Measurements from ENCODE around the gene FAM72D. TPM values are rescaled to one million over a fixed set of nuclear protein-coding genes. Genes with fewer than 3 reads are reported as not detected.
"Not testable (repeated sequence)": the region's sequence is repeated elsewhere in the genome, so short reads cannot be mapped to it uniquely, and the experiment has no call there.

The FAM72D gene
- total and polyA plus RNA-seq, 3 experiments from 2014 or later, result 9.4 to 9.6 TPM; not detected in 1

DNA sequence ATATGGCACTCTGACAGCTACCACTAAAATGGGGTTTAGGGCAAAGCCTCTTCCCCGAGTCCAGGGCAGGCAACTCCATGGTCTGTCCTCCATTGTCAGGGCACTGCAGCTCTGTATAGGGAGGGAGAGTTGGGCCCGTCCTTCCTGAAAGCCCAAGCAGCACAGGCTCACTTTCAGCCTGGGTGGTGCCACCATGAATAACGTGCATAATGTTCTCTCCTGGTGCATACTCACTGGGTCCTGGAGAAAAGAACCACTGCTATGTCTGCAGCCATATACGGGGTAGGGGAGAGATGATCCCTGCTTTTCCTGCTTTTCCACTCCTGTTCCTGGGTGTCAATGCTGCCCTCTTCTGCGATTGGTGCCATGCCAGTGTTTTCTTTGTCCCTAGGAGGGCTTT lies 60.1 kb downstream of the FAM72D start:
- POLR2A ChIA-PET; H3K27me3 ChIP-seq (ENCODE audit: insufficient read depth, low read length, poor library complexity, severe bottlenecking); H3K4me3 ChIP-seq (ENCODE audit: low read length); CTCF ChIA-PET; H3K4me3 Mint-ChIP-seq; H3K4me1 Mint-ChIP-seq; H3K9me3 ChIP-seq (ENCODE audit: low read length); H3K27ac Mint-ChIP-seq; DNase-seq; H3K36me3 Mint-ChIP-seq; H3K4me1 ChIP-seq (ENCODE audit: insufficient read depth, low read length); H3K36me3 ChIP-seq (ENCODE audit: insufficient read depth, low read length); H3K27ac ChIP-seq (ENCODE audit: low read depth, low read length); H3K27me3 Mint-ChIP-seq; H3K9me3 Mint-ChIP-seq: not testable (repeated sequence)

- H3K9me3 Mint-ChIP-seq; H3K4me1 Mint-ChIP-seq; POLR2A ChIA-PET; H3K36me3 ChIP-seq (ENCODE audit: insufficient read depth, low read length); CTCF ChIA-PET; H3K9me3 ChIP-seq (ENCODE audit: low read length); H3K36me3 Mint-ChIP-seq; H3K4me1 ChIP-seq (ENCODE audit: insufficient read depth, low read length); H3K27me3 Mint-ChIP-seq; H3K27me3 ChIP-seq (ENCODE audit: insufficient read depth, low read length, poor library complexity, severe bottlenecking); H3K4me3 ChIP-seq (ENCODE audit: low read length); H3K27ac ChIP-seq (ENCODE audit: low read depth, low read length): not testable (repeated sequence)
- DNase-seq, result peak in 1 of 5 donors; percentile 31
- Mint-ChIP-seq H3K27ac (peak overlapping the region in 1 of 8 donors; percentile 62), H3K4me3 (peak overlapping the region in 3 of 7 donors; percentile 42 to 57 (median 49))
Measured at GRCh38 chr1:145156891-145157610, 61.3 kb downstream of the FAM72D start.

- H3K9me3 Mint-ChIP-seq; CTCF ChIA-PET; H3K27ac ChIP-seq (ENCODE audit: low read depth, low read length); POLR2A ChIA-PET; H3K4me1 ChIP-seq (ENCODE audit: insufficient read depth, low read length); H3K4me1 Mint-ChIP-seq; H3K4me3 Mint-ChIP-seq; H3K27ac Mint-ChIP-seq; H3K36me3 ChIP-seq (ENCODE audit: insufficient read depth, low read length); H3K27me3 Mint-ChIP-seq; DNase-seq; H3K27me3 ChIP-seq (ENCODE audit: insufficient read depth, low read length, poor library complexity, severe bottlenecking); H3K36me3 Mint-ChIP-seq; H3K4me3 ChIP-seq (ENCODE audit: low read length); H3K9me3 ChIP-seq (ENCODE audit: low read length): not testable (repeated sequence)
Measured at GRCh38 chr1:145157715-145158114, 61.9 kb downstream of the FAM72D start.

GRCh38 chr1:145161046-145161752 lies 65.4 kb downstream of the FAM72D start:
- H3K27me3 Mint-ChIP-seq; H3K27me3 ChIP-seq (ENCODE audit: insufficient read depth, low read length, poor library complexity, severe bottlenecking); H3K4me3 Mint-ChIP-seq; H3K27ac ChIP-seq (ENCODE audit: low read depth, low read length); H3K4me1 Mint-ChIP-seq; H3K9me3 Mint-ChIP-seq; POLR2A ChIA-PET; H3K9me3 ChIP-seq (ENCODE audit: low read length); H3K36me3 Mint-ChIP-seq; H3K4me1 ChIP-seq (ENCODE audit: insufficient read depth, low read length); H3K27ac Mint-ChIP-seq; H3K4me3 ChIP-seq (ENCODE audit: low read length); CTCF ChIA-PET; H3K36me3 ChIP-seq (ENCODE audit: insufficient read depth, low read length): not testable (repeated sequence)
- DNase-seq, result peak in 1 of 5 donors; percentile 25

Other genes with a start within 250 kb of the FAM72D start
- gene SRGAP2B, start 646 bp upstream of the FAM72D start, total RNA-seq, result 10 to 100 TPM; 15.9 to 18.6 TPM
- 1.6 TPM for gene SRGAP2B, start 646 bp upstream of the FAM72D start, polyA plus RNA-seq
- not detected for gene PPIAL4D, start 146.2 kb downstream of the FAM72D start, total RNA-seq
- gene PPIAL4D, start 146.2 kb downstream of the FAM72D start, polyA plus RNA-seq, result not detected